ENCODE data around the gene TECPR1. TPM values are rescaled to one million over a fixed set of nuclear protein-coding genes. Genes with fewer than 3 reads are reported as not detected.
"Not testable (repeated sequence)": the region's sequence is repeated elsewhere in the genome, so short reads cannot be mapped to it uniquely, and the experiment has no call there.

TECPR1 gene
- total RNA-seq, 1 donor from 2014 or later: 55.2 TPM

GRCh38 chr7:98222533-98223195 lies 29.4 kb downstream of the TECPR1 start:
- Histone ChIP-seq H3K27ac (no peak overlapping the region), H3K27me3 (no peaks in the 10 kb centered on the region), H3K36me3 (peaks cover 54% of the 10 kb centered on the region), H3K9me3 (no peaks in the 10 kb centered on the region), H3K4me3 (no peak overlapping the region), H3K4me1 (no peaks in the 10 kb centered on the region)
- TF ChIP-seq, protein P1, sequence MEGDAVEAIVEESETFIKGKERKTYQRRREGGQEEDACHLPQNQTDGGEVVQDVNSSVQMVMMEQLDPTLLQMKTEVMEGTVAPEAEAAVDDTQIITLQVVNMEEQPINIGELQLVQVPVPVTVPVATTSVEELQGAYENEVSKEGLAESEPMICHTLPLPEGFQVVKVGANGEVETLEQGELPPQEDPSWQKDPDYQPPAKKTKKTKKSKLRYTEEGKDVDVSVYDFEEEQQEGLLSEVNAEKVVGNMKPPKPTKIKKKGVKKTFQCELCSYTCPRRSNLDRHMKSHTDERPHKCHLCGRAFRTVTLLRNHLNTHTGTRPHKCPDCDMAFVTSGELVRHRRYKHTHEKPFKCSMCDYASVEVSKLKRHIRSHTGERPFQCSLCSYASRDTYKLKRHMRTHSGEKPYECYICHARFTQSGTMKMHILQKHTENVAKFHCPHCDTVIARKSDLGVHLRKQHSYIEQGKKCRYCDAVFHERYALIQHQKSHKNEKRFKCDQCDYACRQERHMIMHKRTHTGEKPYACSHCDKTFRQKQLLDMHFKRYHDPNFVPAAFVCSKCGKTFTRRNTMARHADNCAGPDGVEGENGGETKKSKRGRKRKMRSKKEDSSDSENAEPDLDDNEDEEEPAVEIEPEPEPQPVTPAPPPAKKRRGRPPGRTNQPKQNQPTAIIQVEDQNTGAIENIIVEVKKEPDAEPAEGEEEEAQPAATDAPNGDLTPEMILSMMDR (IDR thresholded peaks at IDR 0.05): no peak
- DNase-seq (peak; percentile 63), ATAC-seq (no peak)
- intact Hi-C loops (cut with DNase I): no loop called here

DNA sequence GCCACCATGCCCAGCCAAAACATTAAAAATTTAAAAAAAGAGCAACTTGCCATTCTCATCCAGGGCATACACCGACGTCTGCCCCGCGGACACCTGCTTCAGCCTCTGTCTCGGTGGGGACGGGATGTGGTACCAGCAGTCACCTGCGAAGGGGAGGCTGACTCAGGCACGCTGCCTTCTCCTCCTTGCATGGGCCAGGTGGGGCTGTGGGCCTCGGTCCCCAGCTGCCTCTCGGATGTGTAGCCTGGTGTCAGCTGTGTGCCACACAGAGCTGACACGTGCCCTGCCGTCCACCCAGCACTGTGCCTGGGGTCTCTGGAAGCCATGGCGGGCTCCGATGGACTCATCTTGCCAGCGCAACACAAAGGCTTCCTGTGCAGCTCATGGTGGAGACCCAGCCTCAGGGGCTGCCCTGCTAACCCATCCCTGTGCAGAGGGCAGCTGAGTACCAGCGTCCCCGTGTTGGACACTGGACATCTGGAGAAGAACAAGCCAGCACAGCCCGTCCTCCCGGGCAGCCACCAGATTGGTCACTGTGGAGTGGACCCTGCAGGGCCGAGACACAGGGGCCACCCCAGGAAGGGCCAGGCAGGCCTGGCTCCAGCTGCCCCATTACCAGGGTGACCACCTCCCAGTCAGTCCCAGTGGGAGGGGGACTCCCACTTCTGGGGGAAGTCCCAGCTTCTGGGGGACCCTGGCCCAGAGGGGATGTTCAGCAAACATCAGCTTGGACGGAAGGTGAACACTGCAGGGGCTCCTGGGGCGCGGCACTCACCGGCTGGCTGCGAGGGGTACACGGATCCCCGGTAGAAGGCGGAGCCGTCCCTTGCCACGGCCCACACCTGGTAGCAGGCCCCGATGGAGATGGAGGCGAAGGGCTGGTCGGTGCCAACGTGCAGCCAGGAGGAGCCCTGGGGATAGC lies 30.2 kb downstream of the TECPR1 start:
- ATAC-seq: no peak

DNA sequence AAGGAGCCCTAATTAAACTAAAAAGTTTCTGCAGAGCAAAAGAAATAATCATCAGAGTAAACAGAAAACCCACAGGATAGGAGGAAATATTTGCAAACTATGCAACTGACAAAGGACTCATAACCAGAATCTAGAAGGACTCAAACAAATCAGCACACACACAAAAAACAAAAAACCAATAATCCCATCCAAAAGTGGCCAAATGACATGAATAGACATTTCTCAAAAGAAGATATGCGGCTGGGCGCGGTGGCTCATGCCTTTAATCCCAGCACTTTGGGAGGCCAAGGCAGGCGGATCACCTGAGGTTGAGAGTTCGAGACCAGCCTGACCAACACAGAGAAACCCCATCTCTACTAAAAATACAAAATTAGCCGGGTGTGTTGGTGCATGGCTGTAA lies 32.6 kb downstream of the TECPR1 start:
- H3K4me1 ChIP-seq; H3K9me3 ChIP-seq; H3K4me3 ChIP-seq; H3K27ac ChIP-seq; intact Hi-C loops (cut with DNase I); ATAC-seq; H3K27me3 ChIP-seq; DNase-seq: not testable (repeated sequence)
- peaks cover 36% of the 10 kb centered on the region for H3K36me3 ChIP-seq

More for the DNA sequence above, 30.2 kb downstream of the TECPR1 start:
- Histone ChIP-seq H3K4me1 (no peaks in the 10 kb centered on the region), H3K36me3 (peaks cover 55% of the 10 kb centered on the region), H3K9me3 (no peaks in the 10 kb centered on the region), H3K4me3 (no peak overlapping the region), H3K27ac (no peak overlapping the region), H3K27me3 (no peaks in the 10 kb centered on the region)
- TF ChIP-seq, protein P1 (IDR thresholded peaks at IDR 0.05): no peak
- DNase-seq: peak; percentile 57
- intact Hi-C loops (cut with DNase I): no loop called here

- no peaks in the 10 kb centered on the region for H3K9me3 ChIP-seq
- H3K27me3 ChIP-seq: no peaks in the 10 kb centered on the region
- intact Hi-C loops (cut with DNase I): no loop called here
- TF ChIP-seq, protein P1 (IDR thresholded peaks at IDR 0.05): no peak
- H3K36me3 ChIP-seq: peaks cover 35% of the 10 kb centered on the region
- ATAC-seq (no peak), DNase-seq (peak; percentile 57)
- H3K4me3 ChIP-seq: no peak overlapping the region
- H3K4me1 ChIP-seq: no peaks in the 10 kb centered on the region
- no peak overlapping the region for H3K27ac ChIP-seq
Measured at GRCh38 chr7:98217623-98218582, 34.1 kb downstream of the TECPR1 start.

DNA sequence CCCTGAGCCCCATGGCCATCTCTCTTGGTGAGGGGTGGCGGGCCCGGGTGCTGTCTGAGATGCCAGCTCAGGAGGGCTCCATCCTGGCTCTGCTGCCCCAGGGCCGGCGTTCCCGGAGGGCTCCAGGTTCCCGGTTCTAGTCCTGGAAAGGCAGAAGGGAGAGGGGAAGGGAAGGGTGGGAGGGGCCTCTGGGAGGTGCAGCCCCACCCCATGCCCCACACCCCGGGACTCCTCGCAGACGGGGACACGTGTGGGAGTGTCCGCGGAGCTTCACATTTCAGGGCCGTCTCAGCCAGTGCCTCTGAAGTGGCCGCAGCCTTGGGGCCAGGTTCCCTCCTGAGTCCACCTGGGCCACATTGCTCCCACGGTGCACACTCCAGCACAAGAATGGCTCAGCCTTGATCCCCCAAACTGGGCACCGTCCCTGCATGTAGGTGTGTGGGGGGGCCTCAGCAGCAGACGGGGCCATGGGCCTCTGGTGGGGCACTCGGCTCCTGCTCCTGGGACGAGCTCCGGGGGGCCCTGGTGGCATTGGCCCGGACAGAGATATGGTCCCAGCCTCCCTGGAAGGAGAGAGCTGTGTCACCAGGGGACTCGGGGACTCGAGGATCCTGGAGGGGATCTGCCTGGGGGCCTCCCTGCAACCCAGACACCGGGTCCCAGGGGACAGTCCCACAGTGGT lies 35.0 kb downstream of the TECPR1 start:
- Histone ChIP-seq H3K9me3 (no peaks in the 10 kb centered on the region), H3K27ac (no peak overlapping the region), H3K36me3 (peaks cover 27% of the 10 kb centered on the region), H3K4me3 (no peak overlapping the region), H3K27me3 (no peaks in the 10 kb centered on the region), H3K4me1 (no peaks in the 10 kb centered on the region)
- TF ChIP-seq, protein P1 (IDR thresholded peaks at IDR 0.05): no peak
- no peak for ATAC-seq
- DNase-seq: peak; percentile 57
- intact Hi-C loops (cut with DNase I): no loop called here
